Natural killer cell (primary cell): ENCODE data around the gene THAP9. TPM values are rescaled to one million over a fixed set of nuclear protein-coding genes. Genes with fewer than 3 reads are reported as not detected.
A peak's percentile ranks its signal among the peaks of the same experiment; 100 is the strongest.
"Not testable (repeated sequence)": the region's sequence is repeated elsewhere in the genome, so short reads cannot be mapped to it uniquely, and the experiment has no call there.

Source experiments
- ATAC-seq, 3 donors: fragments of 150-1000 bp in 2 of 3; fragments of 200-7000 bp in 1 of 3; cut with Tn5 transposase; 1 replicate in 1 of 3; 2 replicates in 2 of 3; pipeline ENCODE4 v1.10.0; 2021; ENCODE audit warnings: mild to moderate bottlenecking in 2 of 3, moderate library complexity in 2 of 3
- DNase-seq, 2 donors: peaks; one replicate each; pipeline versions ENCODE4 v3.0.0 to v3.0.0-alpha.2; 2013 to 2021; ENCODE audit warnings: mixed read lengths in 1 of 2
- H3K27ac ChIP-seq: one replicate; pipeline ENCODE4 v1.5.1; 2013; ENCODE audit warnings: mild to moderate bottlenecking, low read length
- H3K27me3 ChIP-seq: one replicate; pipeline ENCODE4 v1.6.1; 2013; ENCODE audit warnings: low read length; ENCODE audit not compliant: control insufficient read depth, insufficient read depth
- H3K36me3 ChIP-seq: one replicate; pipeline ENCODE4 v1.6.1; 2013; ENCODE audit warnings: low read length; ENCODE audit not compliant: control insufficient read depth, insufficient read depth
- H3K4me1 ChIP-seq: one replicate; pipeline ENCODE4 v1.6.1; 2013; ENCODE audit warnings: low read length; ENCODE audit not compliant: control insufficient read depth, insufficient read depth
- H3K4me3 ChIP-seq: one replicate; pipeline ENCODE4 v1.5.1; 2013; ENCODE audit warnings: low read length
- H3K9me3 ChIP-seq: one replicate; pipeline ENCODE4 v1.6.1; 2013; ENCODE audit warnings: low read length; ENCODE audit not compliant: control insufficient read depth, insufficient read depth
- H3K27ac Mint-ChIP-seq, 2 donors: one replicate each; pipeline ENCODE4 v1.8.0; 2022; ENCODE audit warnings: mild to moderate bottlenecking in 2 of 2, mixed read lengths in 2 of 2, moderate library complexity in 1 of 2
- H3K27me3 Mint-ChIP-seq, 2 donors: one replicate each; pipeline ENCODE4 v1.8.0; 2022; ENCODE audit warnings: low read depth in 2 of 2, mixed read lengths in 2 of 2
- H3K36me3 Mint-ChIP-seq: one replicate; pipeline ENCODE4 v1.8.0; 2022; ENCODE audit warnings: mixed read lengths
- H3K4me1 Mint-ChIP-seq, 2 donors: one replicate each; pipeline ENCODE4 v1.8.0; 2022; ENCODE audit warnings: mixed read lengths in 2 of 2
- H3K4me3 Mint-ChIP-seq: one replicate; pipeline ENCODE4 v1.8.0; 2022; ENCODE audit warnings: mild to moderate bottlenecking, moderate library complexity, mixed read lengths
- H3K9me3 Mint-ChIP-seq, 2 donors: one replicate each; pipeline ENCODE4 v1.8.0; 2022; ENCODE audit warnings: mixed read lengths in 2 of 2
- WGBS: methylation state at CpG from one replicate; pipeline ENCODE4 v1.1.7; 2013; ENCODE audit warnings: missing lambda C conversion rate; ENCODE audit not compliant: insufficient coverage; 5-methylcytosine and 5-hydroxymethylcytosine counted together
- intact Hi-C: fragments of 100-400 bp; cut with micrococcal nuclease; formaldehyde crosslinking; loops from one replicate; pipeline ENCODE4 v1.14.2; 2022
- total RNA-seq, 4 donors: library from RNA; stranded (reverse); fragments of 120-200 nt in 1 of 4; gene quantifications; one replicate each; pipeline versions ENCODE4 v1.2.3 to v1.2.4, GENCODE V29; 2013 to 2022
- TF ChIP-seq, protein P1 (sequence below): fragments of 200-600 bp; IDR thresholded peaks from one replicate; pipeline ENCODE4 v1.8.0; 2022; ENCODE audit warnings: antibody characterized with exemption

THAP9 gene
- total RNA-seq, 3 donors from 2014 or later (not counting 1 experiment from before 2014, with no cell fraction given) = 1.6 to 2.6 (median 2.1) TPM

DNA sequence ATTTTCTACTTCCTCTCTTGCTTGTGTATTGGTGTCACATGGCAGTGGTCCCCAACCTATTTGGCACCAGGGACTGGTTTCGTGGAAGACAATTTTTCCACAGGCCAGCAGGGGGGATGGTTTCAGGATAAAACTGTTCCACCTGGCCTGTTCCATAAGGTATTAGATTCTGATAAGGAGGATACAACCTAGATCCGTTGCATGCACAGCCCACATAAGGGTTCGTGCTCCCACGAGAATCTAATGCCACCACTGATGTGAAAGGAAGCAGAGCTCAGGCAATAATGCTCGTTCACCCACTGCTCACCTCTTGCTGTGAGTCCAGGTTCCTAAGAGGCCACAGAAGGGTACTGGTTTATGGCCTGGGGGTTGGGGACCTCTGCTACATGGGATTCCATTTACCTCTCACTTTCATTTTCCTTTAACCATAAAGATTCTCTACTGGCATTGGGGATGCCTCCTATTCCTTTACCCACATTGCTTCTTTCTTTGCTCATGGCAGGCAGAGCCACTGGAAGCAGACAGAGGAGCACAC, 47.7 kb upstream of the THAP9 start:
- Mint-ChIP-seq H3K9me3 (no peaks in the 10 kb centered on the region), H3K27ac (no peak overlapping the region), H3K27me3 (no peaks in the 10 kb centered on the region), H3K4me1 (no peaks in the 10 kb centered on the region), H3K36me3 (peaks cover 44% of the 10 kb centered on the region), H3K4me3 (no peak overlapping the region)
- H3K27ac ChIP-seq = no peak overlapping the region
- WGBS = 72% methylated on average over 5 of the region's 5 CpGs
- intact Hi-C loops = loop anchor here (5.0 to 10.0 kb wide), 2 partner anchors 44 to 432 kb away; partner anchors contain the start of gene COQ2
- H3K27me3 ChIP-seq = no peaks in the 10 kb centered on the region
- peaks cover 81% of the 10 kb centered on the region for H3K36me3 ChIP-seq
- H3K9me3 ChIP-seq = no peaks in the 10 kb centered on the region
- TF ChIP-seq, protein P1, sequence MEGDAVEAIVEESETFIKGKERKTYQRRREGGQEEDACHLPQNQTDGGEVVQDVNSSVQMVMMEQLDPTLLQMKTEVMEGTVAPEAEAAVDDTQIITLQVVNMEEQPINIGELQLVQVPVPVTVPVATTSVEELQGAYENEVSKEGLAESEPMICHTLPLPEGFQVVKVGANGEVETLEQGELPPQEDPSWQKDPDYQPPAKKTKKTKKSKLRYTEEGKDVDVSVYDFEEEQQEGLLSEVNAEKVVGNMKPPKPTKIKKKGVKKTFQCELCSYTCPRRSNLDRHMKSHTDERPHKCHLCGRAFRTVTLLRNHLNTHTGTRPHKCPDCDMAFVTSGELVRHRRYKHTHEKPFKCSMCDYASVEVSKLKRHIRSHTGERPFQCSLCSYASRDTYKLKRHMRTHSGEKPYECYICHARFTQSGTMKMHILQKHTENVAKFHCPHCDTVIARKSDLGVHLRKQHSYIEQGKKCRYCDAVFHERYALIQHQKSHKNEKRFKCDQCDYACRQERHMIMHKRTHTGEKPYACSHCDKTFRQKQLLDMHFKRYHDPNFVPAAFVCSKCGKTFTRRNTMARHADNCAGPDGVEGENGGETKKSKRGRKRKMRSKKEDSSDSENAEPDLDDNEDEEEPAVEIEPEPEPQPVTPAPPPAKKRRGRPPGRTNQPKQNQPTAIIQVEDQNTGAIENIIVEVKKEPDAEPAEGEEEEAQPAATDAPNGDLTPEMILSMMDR = no peak
- no peak for DNase-seq
- no peaks in the 10 kb centered on the region for H3K4me1 ChIP-seq
- no peak overlapping the region for H3K4me3 ChIP-seq
- ATAC-seq = no peak

DNA sequence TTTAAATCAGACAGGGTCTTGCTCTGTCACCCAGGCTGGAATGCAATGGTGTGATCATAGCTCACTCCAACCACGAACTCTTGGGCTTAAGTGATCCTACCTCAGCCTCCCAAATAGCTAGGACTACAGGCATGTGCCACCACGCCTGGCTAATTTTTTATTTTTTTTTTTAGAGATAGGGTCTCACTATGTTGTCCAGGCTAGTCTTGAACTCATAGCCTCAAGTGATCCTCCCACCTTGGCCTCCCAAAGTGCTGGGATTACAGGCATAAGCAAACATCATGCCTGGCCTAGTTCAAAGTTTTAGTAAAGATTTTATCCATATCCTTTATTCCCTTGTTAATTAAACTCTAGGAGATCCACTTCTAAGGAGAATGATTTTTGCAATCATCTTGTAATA, 40.0 kb upstream of the THAP9 start:
- 94% methylated on average over 2 of the region's 2 CpGs for WGBS
- H3K9me3 Mint-ChIP-seq, DNase-seq, ATAC-seq, H3K4me3 ChIP-seq, H3K4me1 ChIP-seq, H3K9me3 ChIP-seq, H3K27me3 ChIP-seq, H3K4me3 Mint-ChIP-seq, H3K27me3 Mint-ChIP-seq, intact Hi-C loops, H3K27ac Mint-ChIP-seq, H3K27ac ChIP-seq, H3K4me1 Mint-ChIP-seq: not testable (repeated sequence)
- H3K36me3 Mint-ChIP-seq = peaks cover 21% of the 10 kb centered on the region
- H3K36me3 ChIP-seq = peaks cover 52% of the 10 kb centered on the region

DNA sequence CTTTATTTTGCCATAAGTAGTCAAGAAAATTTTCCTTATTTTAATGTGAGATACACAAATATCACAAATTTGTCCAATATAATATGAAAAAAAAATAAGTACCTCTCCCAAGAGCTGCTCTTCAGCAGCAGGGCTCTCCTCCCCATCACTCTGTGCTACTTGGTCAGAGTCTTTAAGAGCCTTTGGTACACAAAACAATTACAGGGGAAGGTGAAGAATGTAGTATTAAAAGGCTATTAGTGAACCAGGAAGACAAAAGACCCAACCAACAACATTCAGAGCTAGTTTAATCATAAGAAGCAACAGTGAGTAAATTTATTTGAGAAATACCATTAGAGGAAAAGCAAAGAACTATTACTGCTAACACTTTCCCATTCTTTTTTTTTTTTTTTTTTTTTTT, 39.0 kb upstream of the THAP9 start:
- peaks cover 0 to 5% of the 10 kb centered on the region in 2 donors for H3K4me1 Mint-ChIP-seq
- peaks cover 16% of the 10 kb centered on the region for H3K36me3 Mint-ChIP-seq
- no peaks in the 10 kb centered on the region for H3K27me3 Mint-ChIP-seq
- H3K9me3 Mint-ChIP-seq = no peaks in the 10 kb centered on the region
- no peaks in the 10 kb centered on the region for H3K9me3 ChIP-seq
- H3K4me1 ChIP-seq = peaks cover 5% of the 10 kb centered on the region
- intact Hi-C loops = no loop called here
- H3K27me3 ChIP-seq = no peaks in the 10 kb centered on the region
- H3K36me3 ChIP-seq = peaks cover 55% of the 10 kb centered on the region
- H3K27ac Mint-ChIP-seq = peak overlapping the region in 1 of 2 donors; percentile 19
- H3K4me3 Mint-ChIP-seq = no peak overlapping the region
- ATAC-seq (no peak), DNase-seq (no peak)
- no peak overlapping the region for H3K4me3 ChIP-seq
- no peak overlapping the region for H3K27ac ChIP-seq
- TF ChIP-seq, protein P1 = no peak

DNA sequence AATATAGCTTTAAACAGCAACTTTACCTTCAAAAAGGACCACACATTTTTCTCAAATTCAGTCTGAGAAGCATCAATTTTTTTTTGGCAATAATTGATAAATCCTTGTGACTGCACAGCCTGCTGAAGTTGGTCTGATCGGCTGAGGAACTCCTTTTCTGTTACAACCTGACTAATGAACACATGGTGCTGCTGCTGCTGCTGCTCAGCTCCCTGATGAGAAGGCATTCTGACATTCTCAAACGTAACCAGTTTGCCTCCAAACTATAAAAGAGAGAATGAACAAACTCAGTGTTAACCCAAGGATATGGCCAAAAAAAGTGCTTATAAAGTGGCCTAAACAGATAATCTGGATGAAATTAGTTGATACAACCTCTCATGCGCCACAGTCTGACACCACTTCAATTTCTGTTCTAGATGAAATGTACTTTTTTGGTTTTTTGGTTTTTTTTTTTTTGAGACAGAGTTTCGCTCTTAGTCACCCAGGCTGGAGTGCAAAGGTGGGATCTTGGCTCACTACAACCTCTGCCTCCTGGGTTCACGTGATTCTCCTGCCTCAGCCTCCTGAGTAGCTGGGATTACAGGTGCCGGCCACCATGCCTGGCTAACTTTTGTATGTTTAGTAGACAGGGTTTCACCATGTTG, 36.1 kb upstream of the THAP9 start:
- Mint-ChIP-seq H3K36me3 (peaks cover 16% of the 10 kb centered on the region), H3K4me1 (peaks cover 0 to 5% of the 10 kb centered on the region in 2 donors), H3K4me3 (no peak overlapping the region), H3K9me3 (no peaks in the 10 kb centered on the region), H3K27me3 (no peaks in the 10 kb centered on the region), H3K27ac (peak overlapping the region in 1 of 2 donors; percentile 41)
- no peak overlapping the region for H3K27ac ChIP-seq
- WGBS = 91% methylated on average over 6 of the region's 6 CpGs
- H3K4me3 ChIP-seq = no peak overlapping the region
- TF ChIP-seq, protein P1 = no peak
- H3K4me1 ChIP-seq = peaks cover 5% of the 10 kb centered on the region
- H3K36me3 ChIP-seq = peaks cover 62% of the 10 kb centered on the region
- H3K9me3 ChIP-seq = no peaks in the 10 kb centered on the region
- no peaks in the 10 kb centered on the region for H3K27me3 ChIP-seq
- intact Hi-C loops = no loop called here
- ATAC-seq (no peak), DNase-seq (no peak)
